Measurements from ENCODE around the gene INO80B.
"Not testable (repeated sequence)": the region's sequence is repeated elsewhere in the genome, so short reads cannot be mapped to it uniquely, and the experiment has no call there.

INO80B gene

DNA sequence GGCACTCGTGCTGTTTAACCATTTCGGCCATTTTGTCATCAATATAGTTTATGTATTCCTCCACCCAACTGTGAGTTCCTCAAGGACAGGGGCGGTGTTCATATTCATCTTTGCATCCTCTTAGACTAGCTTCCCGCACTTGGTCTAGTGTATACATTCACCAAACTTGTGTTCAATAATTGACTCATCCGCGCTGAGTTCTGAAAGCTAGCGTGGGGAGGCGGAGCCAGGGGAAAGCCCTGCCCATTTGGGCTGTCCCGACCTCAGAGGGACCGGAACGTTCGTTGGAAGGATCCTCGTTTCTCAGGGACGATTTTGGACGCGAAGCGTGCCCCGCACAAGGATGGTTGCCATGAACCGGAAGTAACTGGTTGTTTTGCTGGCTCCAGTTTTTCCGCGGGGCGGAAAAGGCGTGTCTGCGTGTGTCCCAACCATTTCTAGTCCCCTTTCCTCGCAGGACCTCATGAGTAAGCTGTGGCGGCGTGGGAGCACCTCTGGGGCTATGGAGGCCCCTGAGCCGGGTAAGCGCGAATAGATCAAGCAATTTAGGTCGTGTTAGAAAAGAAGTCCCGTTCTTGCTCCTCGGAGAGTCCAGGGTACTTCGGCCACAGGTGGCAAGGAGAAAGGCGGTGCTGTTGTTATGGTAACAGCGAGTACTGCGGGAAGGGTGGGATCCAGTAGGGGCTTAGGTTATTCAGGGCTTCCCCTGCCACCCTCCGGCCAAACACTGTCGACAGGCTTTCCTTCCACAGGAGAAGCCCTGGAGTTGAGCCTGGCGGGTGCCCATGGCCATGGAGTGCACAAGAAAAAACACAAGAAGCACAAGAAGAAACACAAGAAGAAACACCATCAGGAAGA is at the start of gene INO80B:
TSS of gene INO80B (plus strand) at position 434 of the 858 bp plus-strand sequence. CDS start at position 464, 30 bp downstream.
- DNase-seq (ENCODE audit: low read depth in 4 of 4, low spot score in 1 of 4) = peak; percentile 86 to 94 (median 94)

DNA sequence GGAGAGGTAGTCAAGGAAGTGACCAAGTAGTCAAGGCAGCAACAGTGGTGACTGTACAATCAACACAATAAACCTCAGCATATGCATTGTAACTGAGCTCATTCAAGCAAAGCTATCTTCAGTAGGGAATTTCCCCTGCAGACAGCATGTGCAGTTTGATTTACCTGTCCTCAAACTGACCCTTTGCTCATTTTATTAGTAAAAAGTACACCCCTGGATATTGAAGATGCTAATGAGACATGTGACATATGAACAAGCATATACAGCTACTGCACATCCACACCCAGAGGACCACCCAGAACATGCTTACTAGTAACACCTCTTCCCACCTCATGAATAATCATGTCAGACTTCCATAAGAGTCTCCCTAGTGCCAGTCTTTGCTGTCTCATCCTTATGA is 48.9 kb upstream of the INO80B start:
- no peak for DNase-seq (ENCODE audit: low read depth in 4 of 4, low spot score in 1 of 4)

DNA sequence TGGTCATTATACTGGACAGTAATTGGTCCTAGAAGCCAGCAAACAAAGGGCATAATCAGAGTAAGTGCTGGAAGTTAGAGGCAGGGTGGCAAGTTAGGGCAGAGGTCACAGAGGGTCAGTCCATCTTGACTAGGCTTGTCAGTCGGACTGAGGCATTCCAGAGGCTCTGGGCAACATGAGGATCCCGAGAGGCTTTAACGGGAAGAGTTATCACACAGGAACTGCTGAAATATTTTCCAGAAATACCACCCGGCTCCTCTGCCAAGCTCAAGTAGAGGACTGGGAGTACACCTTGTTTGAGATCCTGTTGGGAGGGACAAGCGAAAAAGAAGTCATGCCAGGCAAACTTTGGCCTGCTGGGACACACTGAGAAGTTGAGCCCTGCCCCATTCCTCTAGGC is 47.2 kb upstream of the INO80B start:
- DNase-seq (ENCODE audit: low read depth in 4 of 4, low spot score in 1 of 4) = no peak

DNA sequence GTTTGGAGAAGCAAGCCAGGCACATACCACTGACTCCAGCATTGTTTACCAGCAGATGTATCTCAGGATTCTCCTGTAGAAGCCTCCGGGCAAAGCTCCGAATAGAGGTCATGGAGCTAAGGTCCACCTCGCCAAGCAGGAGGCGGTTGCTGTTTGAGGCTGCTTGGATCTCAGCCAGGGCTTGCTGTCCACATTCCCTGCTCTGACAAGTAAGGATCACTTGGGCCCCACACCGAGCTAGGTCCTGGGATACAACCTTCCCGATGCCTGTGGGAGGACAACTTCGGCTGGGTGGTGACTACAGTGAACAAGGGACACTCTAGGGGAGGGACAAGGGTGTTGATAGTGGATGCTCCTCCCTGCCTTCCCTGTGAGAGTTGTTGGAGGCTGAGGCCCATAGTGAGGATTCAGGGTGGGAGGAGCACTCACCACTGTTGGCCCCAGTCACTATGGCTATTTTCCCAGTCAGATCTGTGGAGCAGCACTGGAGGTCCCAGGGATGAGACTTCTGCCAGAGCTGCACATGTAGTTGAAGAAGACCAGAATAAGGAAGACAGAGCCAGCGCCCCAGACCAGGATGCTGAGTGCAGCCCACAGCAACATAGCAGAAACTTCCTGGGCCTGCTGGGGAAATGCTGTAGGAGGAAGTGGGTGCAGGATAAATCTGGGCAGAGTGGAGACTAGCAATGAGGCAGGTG is 41.7 kb upstream of the INO80B start:
- no peak for DNase-seq (ENCODE audit: low read depth in 4 of 4, low spot score in 1 of 4)

DNA sequence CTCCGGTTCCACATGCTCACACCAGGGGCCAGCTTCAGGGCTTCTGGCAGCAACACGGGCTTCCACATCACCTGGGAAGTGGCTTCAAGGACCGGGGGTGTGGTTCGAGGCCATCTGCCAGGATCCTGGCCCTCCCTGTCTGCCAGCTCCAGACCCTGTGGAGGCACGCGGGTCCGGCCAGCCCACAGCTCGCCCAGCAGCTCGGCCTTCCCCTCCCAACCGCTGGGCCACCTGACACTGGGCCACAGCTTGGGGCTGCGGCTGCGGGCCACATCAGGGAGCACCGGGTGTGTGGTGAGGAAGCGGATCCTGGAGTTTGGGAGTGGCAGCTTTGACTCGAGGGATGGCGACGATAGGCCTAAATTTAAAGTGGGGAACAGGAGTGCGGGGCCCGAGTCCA is 40.4 kb upstream of the INO80B start:
- DNase-seq (ENCODE audit: low read depth in 4 of 4, low spot score in 1 of 4) = no peak

DNA sequence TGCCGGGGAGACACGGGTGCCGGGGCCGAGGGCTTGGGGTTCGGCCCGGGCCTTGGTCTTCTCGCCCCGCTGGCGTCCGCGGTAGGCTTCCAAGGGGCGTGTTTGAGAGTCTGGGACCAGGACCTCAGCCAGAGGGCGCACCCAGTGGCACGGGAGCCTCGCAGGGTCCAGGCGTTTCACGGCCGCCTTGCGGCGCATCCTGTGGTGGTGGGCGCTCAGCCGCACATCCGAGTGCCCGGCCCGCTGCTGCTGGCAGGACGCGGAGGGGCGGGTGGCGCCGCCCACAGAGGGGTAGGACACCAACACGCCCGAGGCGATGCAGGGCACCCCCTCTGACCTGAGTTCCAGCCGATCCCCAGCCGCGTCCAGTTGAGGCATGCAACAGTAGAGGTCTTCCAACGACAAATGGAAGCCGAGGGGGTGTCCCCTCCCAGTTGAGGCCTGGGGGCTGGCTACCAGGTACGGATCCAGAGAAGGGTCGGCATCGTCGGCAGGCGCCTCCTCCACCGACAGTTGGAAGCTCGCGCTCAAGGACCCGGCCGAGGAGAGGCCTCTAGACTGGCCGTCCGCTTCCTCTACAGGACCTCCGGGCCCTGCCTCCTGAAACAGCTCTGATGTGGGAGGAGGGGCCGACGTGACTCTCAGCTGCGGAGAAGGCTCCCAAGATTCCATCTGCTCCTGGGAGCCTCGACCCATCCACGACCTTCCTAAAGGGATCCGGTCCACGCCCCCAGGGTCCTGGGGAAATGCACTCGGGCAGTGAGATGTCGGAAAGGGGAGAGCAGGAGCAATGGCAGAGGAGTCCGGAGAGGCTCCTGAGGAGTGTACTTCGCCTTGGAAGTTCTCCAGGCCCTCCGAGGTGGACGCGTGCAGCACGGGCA is 39.8 kb upstream of the INO80B start:
- DNase-seq (ENCODE audit: low read depth in 4 of 4, low spot score in 1 of 4) = no peak

DNA sequence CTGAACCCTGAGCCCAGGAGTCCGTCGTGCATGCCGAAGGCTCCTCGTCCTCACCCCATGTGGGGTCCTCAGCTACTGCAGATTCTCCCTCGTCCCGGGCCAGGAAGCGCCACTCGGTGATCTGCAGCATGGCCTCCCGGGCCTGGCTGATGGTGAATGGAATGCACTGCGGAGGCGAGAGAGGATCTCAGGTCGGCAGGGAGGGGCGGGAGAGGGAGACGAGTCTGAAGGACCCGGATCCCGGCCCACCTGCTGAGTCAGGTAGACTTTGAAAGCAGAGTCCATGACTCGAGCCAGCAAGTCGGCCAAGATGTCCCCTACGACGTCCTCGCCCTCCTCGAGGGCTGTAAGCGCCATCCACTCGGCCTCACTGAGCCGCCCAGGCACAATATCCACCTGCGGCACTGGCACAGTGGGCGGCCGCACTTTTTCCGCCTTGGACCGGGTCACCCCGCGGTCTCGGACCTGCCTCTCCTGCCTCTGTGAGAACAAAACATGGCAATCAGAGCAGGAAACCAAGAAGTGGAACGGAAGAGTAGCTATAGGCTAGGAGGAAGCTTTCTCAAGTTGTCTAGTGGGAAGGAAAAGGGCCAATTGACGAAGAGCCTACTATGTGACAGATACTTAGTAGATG is 39.0 kb upstream of the INO80B start:
- no peak for DNase-seq (ENCODE audit: low read depth in 4 of 4, low spot score in 1 of 4)

DNA sequence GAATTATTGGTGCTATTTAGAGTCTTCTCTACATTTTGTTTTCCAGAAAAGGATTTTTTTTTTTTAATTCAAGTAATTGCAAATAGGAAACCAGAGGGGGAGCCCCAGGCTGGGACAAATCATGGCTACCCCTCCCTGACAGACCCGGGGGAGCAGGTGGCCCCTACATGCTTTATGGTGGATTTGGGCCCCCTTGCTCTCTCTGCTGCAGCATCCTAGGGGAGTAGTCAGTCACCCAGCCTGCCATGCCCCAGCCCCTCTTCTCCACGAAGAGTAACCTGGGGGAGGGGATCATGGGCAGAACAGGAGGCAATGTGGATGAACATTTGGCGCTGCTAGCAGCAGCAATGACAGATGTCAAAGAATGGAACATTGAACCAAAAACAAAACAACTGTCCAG is 38.1 kb upstream of the INO80B start:
- no peak for DNase-seq (ENCODE audit: low read depth in 4 of 4, low spot score in 1 of 4)

DNA sequence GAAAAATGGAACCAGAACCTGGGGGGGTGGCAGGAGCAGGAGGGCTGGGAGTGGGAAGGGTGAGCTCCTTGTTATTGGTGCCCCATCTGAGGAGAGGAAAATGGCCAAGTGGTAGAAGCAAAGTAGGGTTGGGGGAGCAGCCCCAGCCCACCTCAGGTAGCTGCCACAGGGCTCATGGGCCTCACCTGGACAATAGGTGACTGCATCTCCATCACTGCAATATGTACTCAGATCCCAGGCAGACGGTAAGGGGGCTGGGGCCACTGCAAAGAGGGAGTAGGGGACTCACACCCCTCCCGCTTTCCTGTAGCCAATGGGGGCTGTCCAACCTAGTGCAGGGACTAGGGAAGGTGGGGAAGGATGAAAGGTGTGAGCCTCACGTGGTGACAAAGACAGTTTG is 37.7 kb upstream of the INO80B start:
- DNase-seq (ENCODE audit: low read depth in 4 of 4, low spot score in 1 of 4) = no peak

DNA sequence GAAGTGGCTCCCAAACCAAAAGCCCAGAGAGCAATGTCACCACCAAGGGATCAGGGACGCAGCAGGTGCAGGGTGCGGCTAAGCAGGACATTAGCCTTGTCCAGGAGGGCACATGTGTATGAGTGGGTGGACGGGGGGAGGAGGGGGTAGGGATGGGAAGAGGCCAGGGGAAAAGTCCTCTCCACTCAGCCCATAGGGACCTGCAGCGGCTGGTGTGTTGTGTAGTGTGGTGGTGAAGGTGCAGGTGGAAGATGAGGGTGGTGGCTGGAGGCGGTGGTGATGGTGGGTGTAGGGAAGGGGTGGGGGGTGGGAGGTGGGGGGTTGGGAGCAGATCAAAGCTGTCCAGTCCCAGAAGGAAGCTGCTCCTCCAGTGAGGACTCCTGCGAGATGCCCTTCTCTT is 37.1 kb upstream of the INO80B start:
- DNase-seq (ENCODE audit: low read depth in 4 of 4, low spot score in 1 of 4) = no peak

DNA sequence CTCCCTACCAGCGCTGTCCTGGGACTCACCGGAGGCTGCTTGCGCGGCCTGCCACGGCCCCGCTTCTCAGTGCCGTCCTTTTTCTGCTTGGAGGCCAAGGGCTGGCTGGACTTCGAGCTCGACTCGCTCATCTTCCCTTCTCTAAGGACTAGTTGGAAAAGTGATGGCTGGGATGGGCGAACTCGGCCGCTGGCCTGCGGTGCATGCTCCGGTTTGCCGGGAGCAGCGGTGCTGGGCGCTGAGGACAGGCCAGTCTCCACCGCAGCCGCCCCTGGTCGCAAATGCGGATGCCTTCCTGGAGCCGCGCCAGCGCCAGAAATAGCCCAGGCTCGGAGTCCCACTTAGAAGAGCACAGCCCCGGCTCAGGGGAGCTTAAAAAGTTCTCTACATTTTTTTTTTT is 36.6 kb upstream of the INO80B start:
- no peak for DNase-seq (ENCODE audit: low read depth in 4 of 4, low spot score in 1 of 4)

DNA sequence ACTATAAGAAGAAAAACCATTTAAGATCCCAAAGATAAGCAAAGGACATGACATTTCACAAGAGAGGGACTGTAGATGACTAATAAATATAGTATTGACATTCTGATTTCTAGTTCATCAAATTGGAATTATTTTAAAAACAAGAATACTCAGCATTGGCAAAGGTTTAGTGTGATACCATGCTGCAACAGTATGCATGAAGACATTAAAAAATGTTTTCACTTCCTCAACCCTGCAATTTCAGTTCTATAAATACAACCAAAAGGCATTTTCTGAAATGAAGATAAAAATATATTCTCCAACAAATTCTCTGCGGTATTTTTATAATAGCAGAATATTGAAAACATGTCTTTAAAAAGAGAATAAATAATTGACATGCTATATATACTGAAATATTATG is 35.5 kb upstream of the INO80B start:
- DNase-seq (ENCODE audit: low read depth in 4 of 4, low spot score in 1 of 4) = no peak

DNA sequence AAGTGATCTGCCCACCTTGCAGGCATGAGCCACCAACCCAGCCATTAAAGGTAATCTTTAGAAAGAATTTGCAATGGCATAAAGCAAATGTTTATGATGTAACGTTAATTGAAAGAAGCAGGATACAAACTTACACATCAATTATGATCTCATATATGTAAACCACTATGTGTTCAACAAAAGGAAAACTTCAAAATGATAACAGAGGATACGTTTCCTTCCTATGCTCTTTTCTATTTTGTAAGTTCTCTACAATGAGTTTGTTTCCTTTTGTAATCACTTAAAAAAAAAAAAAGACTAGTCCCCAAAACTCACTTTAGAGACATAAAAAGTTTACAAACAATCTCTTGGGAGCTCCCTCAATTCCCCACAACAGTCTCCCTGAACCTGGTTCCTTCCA is 34.9 kb upstream of the INO80B start:
- DNase-seq (ENCODE audit: low read depth in 4 of 4, low spot score in 1 of 4) = no peak

DNA sequence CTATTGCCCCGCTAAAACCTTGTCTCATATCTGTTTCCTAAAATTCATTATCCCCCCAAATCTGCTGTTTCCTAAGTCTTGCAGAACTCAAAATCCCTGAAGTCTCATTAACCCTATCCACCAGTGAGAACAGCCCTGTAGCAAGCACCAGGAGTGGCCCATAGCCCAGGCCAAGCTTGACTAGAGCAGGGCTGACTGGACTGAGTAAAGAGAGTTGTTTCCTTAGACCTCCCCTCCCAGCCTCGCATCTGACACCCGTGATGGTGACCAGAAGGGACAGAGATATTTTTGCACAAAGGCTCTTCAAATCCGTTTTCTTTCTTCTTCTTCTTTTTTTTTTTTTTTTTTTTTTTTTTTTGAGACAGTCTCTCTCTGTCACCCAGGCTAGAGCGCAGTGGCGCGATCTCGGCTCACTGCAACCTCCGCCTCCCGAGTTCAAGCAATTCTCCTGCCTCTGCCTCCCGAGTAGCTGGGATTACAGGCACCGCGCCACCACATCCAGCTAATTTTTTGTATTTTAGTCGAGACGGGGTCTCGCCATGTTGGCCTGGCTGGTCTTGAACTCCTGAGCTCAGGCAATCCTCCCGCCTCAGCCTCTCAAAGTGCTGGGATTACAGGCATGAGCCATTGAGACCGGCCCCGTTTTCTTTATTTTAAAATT is 34.3 kb upstream of the INO80B start:
- not testable (repeated sequence) for DNase-seq (ENCODE audit: low read depth in 4 of 4, low spot score in 1 of 4)

DNA sequence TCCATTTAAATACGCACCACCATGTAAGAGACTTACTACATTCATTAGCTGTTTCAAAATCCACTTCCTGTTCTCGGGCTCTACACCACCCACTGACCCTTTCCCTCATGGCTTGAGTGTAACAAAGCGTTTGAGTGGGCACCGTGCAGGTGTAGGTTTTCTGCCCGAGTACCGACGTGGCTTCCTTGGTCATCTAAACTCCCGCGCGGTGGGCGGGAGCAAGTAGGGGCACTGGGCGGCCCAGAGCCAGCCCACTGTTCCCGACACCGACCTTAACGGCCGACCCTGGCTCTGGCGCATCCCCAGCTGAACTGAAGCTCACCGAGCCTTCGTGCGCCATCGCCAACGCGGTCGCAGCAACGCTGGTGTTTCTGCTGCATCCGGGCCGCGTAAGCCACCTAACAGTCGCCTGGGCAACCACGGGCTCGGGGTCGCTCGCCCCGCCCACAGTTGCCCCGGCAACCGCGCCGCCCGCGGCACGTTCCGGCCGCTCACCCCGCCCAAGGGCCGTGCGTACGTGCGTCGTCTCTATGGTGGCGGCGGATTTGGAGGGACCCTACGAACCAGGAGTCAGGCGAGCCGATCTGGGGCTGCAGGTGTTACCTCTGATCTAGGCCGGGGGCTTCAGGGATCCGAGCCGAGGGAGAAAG is 33.5 kb upstream of the INO80B start, which contains the start of the genes C2orf81 and WDR54:
TSS of gene C2orf81 (minus strand) at position 399 of the 650 bp plus-strand sequence. CDS start at position 340, 59 bp downstream.
TSS of gene WDR54 (plus strand) at position 510 of the 650 bp plus-strand sequence. CDS start 424 bp downstream, outside the sequence.
- peak; percentile 86 to 95 (median 90) for DNase-seq (ENCODE audit: low read depth in 4 of 4, low spot score in 1 of 4)

DNA sequence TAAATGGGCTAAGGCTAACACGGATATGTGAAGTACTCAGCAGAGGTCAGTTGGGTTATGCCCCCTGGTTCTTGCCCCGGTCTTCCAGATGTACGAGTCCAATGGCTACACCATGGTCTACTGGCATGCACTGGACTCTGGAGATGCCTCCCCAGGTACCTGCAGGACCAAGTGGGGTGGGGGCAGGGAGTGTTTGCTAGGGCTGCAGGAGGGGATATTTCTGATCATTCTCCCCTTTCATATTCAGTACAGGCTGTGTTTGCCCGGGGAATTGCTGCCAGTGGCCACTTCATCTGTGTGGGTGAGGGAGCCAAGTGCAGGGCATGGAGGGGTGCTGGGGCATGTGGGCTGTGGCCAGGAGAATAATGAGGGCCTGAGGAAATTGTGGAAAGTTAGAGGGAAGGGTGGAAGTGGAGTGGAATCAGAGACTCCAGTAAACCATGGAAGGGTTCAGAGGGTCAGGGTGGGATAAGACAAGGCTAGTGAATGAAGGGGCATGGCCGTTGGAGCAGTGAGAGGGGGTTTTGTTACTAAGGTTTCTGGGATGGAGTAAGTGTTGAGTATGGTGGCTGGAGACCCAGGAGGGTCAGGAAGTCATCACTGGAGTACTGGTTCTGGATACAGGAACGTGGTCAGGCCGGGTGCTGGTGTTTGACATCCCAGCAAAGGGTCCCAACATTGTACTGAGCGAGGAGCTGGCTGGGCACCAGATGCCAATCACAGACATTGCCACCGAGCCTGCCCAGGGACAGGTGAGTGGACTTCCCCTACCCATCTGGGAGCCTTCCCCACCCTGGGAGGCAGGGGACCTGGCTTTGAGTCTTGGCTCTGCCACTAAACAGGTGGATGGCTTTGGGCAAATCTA is 31.4 kb upstream of the INO80B start:
- no peak for DNase-seq (ENCODE audit: low read depth in 4 of 4, low spot score in 1 of 4)

DNA sequence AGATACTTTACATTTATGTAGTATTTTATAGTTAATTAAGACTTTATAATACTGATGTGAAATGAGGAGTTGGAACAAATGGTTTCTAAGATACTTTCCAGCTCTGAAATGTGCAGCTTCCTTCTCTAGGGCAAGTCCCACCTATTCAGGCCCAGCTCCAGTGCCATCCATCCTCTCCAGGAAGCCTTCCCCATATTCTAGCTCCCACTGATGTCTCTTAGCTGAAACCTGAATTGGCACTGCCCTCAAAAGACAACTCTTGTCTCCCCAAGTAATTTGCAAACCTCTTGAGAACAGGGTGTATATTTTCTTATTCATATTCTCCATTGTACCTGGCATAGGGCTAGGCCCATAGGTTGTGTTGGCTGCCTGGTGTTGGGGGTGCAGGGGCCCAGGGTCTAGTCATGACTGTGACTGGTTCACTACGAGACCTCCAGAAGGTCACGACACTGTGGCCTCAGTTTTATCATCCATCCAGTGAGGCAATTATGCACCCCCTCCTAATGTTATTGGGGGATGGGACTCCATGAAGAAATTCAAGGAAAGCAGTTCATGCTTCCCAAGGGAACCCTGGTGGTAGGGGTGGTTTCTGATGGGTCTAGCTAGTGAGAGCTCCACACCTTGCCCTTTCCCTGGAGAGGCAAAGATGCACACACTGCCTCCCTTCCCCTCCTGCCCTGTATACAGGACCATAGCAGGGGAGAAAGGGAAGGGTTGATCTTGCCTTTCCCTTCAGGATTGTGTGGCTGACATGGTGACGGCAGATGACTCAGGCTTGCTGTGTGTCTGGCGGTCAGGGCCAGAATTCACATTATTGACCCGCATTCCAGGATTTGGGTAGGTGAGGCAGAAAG is 30.5 kb upstream of the INO80B start:
- DNase-seq (ENCODE audit: low read depth in 4 of 4, low spot score in 1 of 4) = no peak

DNA sequence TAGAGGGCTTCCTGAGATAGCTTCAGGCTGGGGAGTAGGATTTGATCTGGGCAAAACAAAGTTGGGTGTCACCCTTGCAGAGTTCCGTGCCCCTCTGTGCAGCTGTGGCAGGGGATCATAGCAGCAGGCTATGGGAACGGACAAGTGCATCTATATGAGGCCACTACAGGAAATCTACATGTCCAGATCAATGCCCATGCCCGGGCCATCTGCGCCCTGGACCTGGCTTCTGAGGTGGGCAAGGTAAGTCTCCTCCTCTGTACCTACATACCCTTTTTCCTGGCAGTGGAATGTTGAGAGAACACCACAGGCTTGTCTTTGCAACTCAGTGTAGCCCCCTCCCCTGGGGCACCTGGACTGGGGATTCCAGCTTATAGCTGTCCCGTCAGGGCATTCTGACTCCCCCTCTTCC is 29.9 kb upstream of the INO80B start:
- no peak for DNase-seq (ENCODE audit: low read depth in 4 of 4, low spot score in 1 of 4)

All from stimulated activated CD4-positive, alpha-beta T cell treated with anti-CD3 and anti-CD28 coated beads, Interleukin-1b, Interleukin-23, amount 100 ng/mL, for 24 hours (primary cell).